RWPE1 (cell line): ENCODE measurements around the gene CIP2A.

Source experiments
- CTCF ChIA-PET: fragments of 350-600 bp; sonication (Branson Sonifier 250); formaldehyde crosslinking; extraction: SDS; loops from one replicate; lab custom pipeline; 2021; lab: Yijun Ruan, JAX
- POLR2A ChIA-PET: fragments of 400-600 bp; formaldehyde crosslinking; extraction: SDS; loops from one replicate; lab custom pipeline; 2020; ENCODE audit warnings: antibody characterized with exemption; ENCODE audit not compliant: low non-redundant PET; lab: Yijun Ruan, JAX
- DNase-seq: peaks from one replicate; pipeline ENCODE4 v3.0.0; 2012; ENCODE audit warnings: low spot score
- H3K27ac ChIP-seq: fragments of 450-650 bp; 2 replicates; pipeline ENCODE4 v1.5.1; 2017
- CTCF ChIP-seq: fragments of 450-650 bp; conservative IDR thresholded peaks from 2 replicates; pipeline ENCODE4 v1.5.1; 2017; ENCODE audit warnings: low read depth, mild to moderate bottlenecking

The CIP2A gene

GRCh38 chr3:108599677-108600409 is 10.6 kb upstream of the CIP2A start:
- POLR2A ChIA-PET: interaction anchor here (0.6 kb wide), 1 partner anchor 11 kb away, joined by 3 read pairs; the partner anchor contains the start of gene CIP2A
- no peak for TF ChIP-seq CTCF
- CTCF ChIA-PET: no interaction called here

GRCh38 chr3:108598375-108598774 is 9.1 kb upstream of the CIP2A start:
- H3K27ac ChIP-seq: no peak overlapping the region
- ChIA-PET CTCF (interaction anchor here (0.7 kb wide), 1 partner anchor 957 kb away, joined by 3 read pairs; no protein-coding TSS in a partner anchor), POLR2A (no interaction called here)
- no peak for TF ChIP-seq CTCF
- DNase-seq: no peak

More at GRCh38 chr3:108599677-108600409, 10.6 kb upstream of the CIP2A start:
- H3K27ac ChIP-seq: no peak overlapping the region
- no peak for DNase-seq

- H3K27ac ChIP-seq: no peak overlapping the region
- ChIA-PET CTCF (no interaction called here), POLR2A (no interaction called here)
- no peak for DNase-seq
- TF ChIP-seq CTCF: no peak
Measured at GRCh38 chr3:108595321-108595720, 6.1 kb upstream of the CIP2A start.

GRCh38 chr3:108590460-108590859 is 1.2 kb upstream of the CIP2A start:
- ChIA-PET CTCF (interaction anchor here (0.6 to 1.2 kb wide), 2 partner anchors 25 to 34 kb away, joined by 3 to 4 read pairs; no protein-coding TSS in a partner anchor), POLR2A (interaction anchor here (0.6 kb wide), 1 partner anchor 189 kb away, joined by 3 read pairs; no protein-coding TSS in a partner anchor)
- TF ChIP-seq CTCF: no peak
- H3K27ac ChIP-seq: no peak overlapping the region
- DNase-seq: no peak

GRCh38 chr3:108589998-108590323 is 723 bp upstream of the CIP2A start:
- TF ChIP-seq CTCF: no peak; the same call in 1 of the 2 replicates
- CTCF ChIA-PET: interaction anchor here (0.6 to 1.2 kb wide), 2 partner anchors 30 to 34 kb away, joined by 3 read pairs; no protein-coding TSS in a partner anchor
- H3K27ac ChIP-seq: peak overlapping the region; percentile 94

GRCh38 chr3:108588601-108589000 is 637 bp downstream of the CIP2A start:
- CTCF ChIA-PET: no interaction called here
- no peak for DNase-seq
- peak overlapping the region; percentile 94 for H3K27ac ChIP-seq
- POLR2A ChIA-PET: interaction anchor here (0.5 to 0.6 kb wide), 2 partner anchors 11 to 866 kb away, joined by 3 read pairs; no protein-coding TSS in a partner anchor
- no peak for TF ChIP-seq CTCF

More at GRCh38 chr3:108589998-108590323, 723 bp upstream of the CIP2A start:
- POLR2A ChIA-PET: interaction anchor here (0.6 kb wide), 1 partner anchor 190 kb away, joined by 3 read pairs; no protein-coding TSS in a partner anchor
- no peak for DNase-seq
